Neural cell (in vitro differentiated cells): ENCODE results near the gene CNGA3.

ENCODE experiments used
- CTCF ChIP-seq: fragments of 450-650 bp; IDR thresholded peaks from 2 replicates; pipeline ENCODE4 v1.5.1; 2014; ENCODE audit warnings: antibody characterized with exemption, mild to moderate bottlenecking, moderate library complexity; ENCODE audit not compliant: poor library complexity, severe bottlenecking
- EP300 ChIP-seq: fragments of 450-650 bp; conservative IDR thresholded peaks from 2 replicates; pipeline ENCODE4 v1.6.1; 2014; ENCODE audit warnings: antibody characterized with exemption, mild to moderate bottlenecking, moderate library complexity; ENCODE audit not compliant: poor library complexity, severe bottlenecking
- EZH2 ChIP-seq: fragments of 200-600, 300-800 bp; shearing (Covaris generic), sonication (generic); IDR thresholded peaks from 2 replicates; pipeline ENCODE4 v1.6.1; 2014; ENCODE audit warnings: antibody characterized with exemption, low read length, borderline replicate concordance, mild to moderate bottlenecking; ENCODE audit not compliant: insufficient read depth, poor library complexity, severe bottlenecking
- MXI1 ChIP-seq: fragments of 450-650 bp; conservative IDR thresholded peaks from 2 replicates; pipeline ENCODE4 v1.6.1; 2014; ENCODE audit warnings: antibody characterized with exemption, mild to moderate bottlenecking; ENCODE audit not compliant: poor library complexity, severe bottlenecking
- POLR2AphosphoS5 ChIP-seq: IDR thresholded peaks from 2 replicates; pipeline ENCODE4 v1.6.1; 2012
- RAD21 ChIP-seq: fragments of 450-650 bp; conservative IDR thresholded peaks from 2 replicates; pipeline ENCODE4 v1.6.1; 2014; ENCODE audit warnings: antibody characterized with exemption, mild to moderate bottlenecking, moderate library complexity
- REST ChIP-seq: IDR thresholded peaks from 2 replicates; pipeline ENCODE4 v1.6.1; 2012; ENCODE audit warnings: borderline replicate concordance
- SMC3 ChIP-seq: fragments of 450-650 bp; conservative IDR thresholded peaks from 2 replicates; pipeline ENCODE4 v1.6.1; 2014; ENCODE audit warnings: antibody characterized with exemption, mild to moderate bottlenecking, moderate library complexity; ENCODE audit not compliant: poor library complexity
- TAF1 ChIP-seq: IDR thresholded peaks from 2 replicates; pipeline ENCODE4 v1.6.1; 2012; ENCODE audit warnings: low read depth

DNA sequence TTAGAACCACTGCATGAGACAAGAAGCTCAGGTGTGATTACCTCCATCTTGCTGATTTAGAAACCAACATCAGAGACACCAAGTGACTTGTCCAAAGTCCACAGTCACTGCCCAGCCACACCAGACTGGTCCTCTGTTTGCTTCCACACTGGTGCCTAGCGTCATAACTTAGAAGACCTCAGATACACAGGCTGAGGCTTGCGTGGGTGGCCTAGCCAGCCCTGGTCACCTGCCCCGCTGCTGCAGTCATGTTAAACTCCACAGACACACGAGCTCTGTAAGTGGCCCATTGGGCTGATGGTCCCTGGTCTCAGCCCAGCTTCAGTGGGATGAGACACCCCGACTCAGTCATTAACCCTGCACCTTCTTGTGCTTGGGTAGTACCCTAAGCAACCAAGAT, 47.1 kb downstream of the CNGA3 start:
- TF ChIP-seq CTCF (no peak), POLR2AphosphoS5 (no peak), SMC3 (no peak), EP300 (no peak), TAF1 (no peak), REST (no peak), EZH2 (no peak), RAD21 (no peak), MXI1 (no peak)
